ENCODE data around the gene GTF2I. TPM values are rescaled to one million over a fixed set of nuclear protein-coding genes. Genes with fewer than 3 reads are reported as not detected.

Gene GTF2I
- total and polyA plus RNA-seq, 2 experiments from 2014 or later: 204 to 219 TPM

DNA sequence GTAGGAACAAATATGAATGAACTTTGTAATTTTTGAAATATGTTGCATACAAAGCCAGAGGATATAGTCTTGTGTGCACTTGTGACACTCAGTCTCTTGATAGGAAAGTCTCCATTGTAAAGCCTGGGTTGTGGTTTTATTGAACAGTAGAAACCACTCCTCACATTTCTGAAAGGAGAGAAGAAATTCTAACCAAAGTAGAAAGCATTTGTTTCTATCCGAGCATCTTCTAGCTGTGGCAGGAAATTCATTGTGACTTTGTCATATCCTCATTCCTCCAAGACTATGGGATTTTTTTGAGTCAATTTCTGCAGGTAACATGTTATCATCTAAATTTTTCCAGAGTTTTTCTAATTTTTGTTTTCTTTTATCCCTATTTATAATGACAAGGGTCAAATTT, 60.8 kb downstream of the GTF2I start:
- Mint-ChIP-seq H3K9me3 (no peaks in the 10 kb centered on the region; the same call in 2 of the 3 replicates), H3K4me3 (no peak overlapping the region), H3K27ac (no peak overlapping the region), H3K4me1 (no peaks in the 10 kb centered on the region), H3K27me3 (ENCODE audit: insufficient read depth, low read depth, poor library complexity) (peaks cover 5% of the 10 kb centered on the region), H3K36me3 (ENCODE audit: low read depth) (peaks cover 69% of the 10 kb centered on the region)
- TF ChIP-seq, protein P1, sequence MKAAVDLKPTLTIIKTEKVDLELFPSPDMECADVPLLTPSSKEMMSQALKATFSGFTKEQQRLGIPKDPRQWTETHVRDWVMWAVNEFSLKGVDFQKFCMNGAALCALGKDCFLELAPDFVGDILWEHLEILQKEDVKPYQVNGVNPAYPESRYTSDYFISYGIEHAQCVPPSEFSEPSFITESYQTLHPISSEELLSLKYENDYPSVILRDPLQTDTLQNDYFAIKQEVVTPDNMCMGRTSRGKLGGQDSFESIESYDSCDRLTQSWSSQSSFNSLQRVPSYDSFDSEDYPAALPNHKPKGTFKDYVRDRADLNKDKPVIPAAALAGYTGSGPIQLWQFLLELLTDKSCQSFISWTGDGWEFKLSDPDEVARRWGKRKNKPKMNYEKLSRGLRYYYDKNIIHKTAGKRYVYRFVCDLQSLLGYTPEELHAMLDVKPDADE (IDR thresholded peaks at IDR 0.05): no peak
- TF ChIP-seq, protein P2, sequence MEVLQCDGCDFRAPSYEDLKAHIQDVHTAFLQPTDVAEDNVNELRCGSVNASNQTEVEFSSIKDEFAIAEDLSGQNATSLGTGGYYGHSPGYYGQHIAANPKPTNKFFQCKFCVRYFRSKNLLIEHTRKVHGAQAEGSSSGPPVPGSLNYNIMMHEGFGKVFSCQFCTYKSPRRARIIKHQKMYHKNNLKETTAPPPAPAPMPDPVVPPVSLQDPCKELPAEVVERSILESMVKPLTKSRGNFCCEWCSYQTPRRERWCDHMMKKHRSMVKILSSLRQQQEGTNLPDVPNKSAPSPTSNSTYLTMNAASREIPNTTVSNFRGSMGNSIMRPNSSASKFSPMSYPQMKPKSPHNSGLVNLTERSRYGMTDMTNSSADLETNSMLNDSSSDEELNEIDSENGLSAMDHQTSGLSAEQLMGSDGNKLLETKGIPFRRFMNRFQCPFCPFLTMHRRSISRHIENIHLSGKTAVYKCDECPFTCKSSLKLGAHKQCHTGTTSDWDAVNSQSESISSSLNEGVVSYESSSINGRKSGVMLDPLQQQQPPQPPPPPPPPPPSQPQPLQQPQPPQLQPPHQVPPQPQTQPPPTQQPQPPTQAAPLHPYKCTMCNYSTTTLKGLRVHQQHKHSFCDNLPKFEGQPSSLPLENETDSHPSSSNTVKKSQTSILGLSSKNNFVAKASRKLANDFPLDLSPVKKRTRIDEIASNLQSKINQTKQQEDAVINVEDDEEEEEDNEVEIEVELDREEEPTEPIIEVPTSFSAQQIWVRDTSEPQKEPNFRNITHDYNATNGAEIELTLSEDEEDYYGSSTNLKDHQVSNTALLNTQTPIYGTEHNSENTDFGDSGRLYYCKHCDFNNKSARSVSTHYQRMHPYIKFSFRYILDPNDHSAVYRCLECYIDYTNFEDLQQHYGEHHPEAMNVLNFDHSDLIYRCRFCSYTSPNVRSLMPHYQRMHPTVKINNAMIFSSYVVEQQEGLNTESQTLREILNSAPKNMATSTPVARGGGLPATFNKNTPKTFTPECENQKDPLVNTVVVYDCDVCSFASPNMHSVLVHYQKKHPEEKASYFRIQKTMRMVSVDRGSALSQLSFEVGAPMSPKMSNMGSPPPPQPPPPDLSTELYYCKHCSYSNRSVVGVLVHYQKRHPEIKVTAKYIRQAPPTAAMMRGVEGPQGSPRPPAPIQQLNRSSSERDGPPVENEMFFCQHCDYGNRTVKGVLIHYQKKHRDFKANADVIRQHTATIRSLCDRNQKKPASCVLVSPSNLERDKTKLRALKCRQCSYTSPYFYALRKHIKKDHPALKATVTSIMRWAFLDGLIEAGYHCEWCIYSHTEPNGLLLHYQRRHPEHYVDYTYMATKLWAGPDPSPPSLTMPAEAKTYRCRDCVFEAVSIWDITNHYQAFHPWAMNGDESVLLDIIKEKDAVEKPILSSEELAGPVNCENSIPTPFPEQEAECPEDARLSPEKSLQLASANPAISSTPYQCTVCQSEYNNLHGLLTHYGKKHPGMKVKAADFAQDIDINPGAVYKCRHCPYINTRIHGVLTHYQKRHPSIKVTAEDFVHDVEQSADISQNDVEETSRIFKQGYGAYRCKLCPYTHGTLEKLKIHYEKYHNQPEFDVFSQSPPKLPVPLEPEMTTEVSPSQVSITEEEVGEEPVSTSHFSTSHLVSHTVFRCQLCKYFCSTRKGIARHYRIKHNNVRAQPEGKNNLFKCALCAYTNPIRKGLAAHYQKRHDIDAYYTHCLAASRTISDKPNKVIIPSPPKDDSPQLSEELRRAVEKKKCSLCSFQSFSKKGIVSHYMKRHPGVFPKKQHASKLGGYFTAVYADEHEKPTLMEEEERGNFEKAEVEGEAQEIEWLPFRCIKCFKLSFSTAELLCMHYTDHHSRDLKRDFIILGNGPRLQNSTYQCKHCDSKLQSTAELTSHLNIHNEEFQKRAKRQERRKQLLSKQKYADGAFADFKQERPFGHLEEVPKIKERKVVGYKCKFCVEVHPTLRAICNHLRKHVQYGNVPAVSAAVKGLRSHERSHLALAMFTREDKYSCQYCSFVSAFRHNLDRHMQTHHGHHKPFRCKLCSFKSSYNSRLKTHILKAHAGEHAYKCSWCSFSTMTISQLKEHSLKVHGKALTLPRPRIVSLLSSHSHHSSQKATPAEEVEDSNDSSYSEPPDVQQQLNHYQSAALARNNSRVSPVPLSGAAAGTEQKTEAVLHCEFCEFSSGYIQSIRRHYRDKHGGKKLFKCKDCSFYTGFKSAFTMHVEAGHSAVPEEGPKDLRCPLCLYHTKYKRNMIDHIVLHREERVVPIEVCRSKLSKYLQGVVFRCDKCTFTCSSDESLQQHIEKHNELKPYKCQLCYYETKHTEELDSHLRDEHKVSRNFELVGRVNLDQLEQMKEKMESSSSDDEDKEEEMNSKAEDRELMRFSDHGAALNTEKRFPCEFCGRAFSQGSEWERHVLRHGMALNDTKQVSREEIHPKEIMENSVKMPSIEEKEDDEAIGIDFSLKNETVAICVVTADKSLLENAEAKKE (CRISPR knock-in tag; IDR thresholded peaks at IDR 0.05): no peak
- no peak for TF ChIP-seq NANOG (IDR thresholded peaks at IDR 0.05; ENCODE audit: borderline replicate concordance)
- TF ChIP-seq ZNF331 (CRISPR knock-in tag; IDR thresholded peaks at IDR 0.05; ENCODE audit: low read depth): no peak
- TF ChIP-seq POLR2AphosphoS5 (IDR thresholded peaks at IDR 0.05; ENCODE audit: low read depth): no peak
- TF ChIP-seq EZH2phosphoT487 (IDR thresholded peaks at IDR 0.05; ENCODE audit: unreplicated experiment): no peak
- TF ChIP-seq ZNF114 (CRISPR knock-in tag; IDR thresholded peaks at IDR 0.05): no peak
- TF ChIP-seq, protein P3, sequence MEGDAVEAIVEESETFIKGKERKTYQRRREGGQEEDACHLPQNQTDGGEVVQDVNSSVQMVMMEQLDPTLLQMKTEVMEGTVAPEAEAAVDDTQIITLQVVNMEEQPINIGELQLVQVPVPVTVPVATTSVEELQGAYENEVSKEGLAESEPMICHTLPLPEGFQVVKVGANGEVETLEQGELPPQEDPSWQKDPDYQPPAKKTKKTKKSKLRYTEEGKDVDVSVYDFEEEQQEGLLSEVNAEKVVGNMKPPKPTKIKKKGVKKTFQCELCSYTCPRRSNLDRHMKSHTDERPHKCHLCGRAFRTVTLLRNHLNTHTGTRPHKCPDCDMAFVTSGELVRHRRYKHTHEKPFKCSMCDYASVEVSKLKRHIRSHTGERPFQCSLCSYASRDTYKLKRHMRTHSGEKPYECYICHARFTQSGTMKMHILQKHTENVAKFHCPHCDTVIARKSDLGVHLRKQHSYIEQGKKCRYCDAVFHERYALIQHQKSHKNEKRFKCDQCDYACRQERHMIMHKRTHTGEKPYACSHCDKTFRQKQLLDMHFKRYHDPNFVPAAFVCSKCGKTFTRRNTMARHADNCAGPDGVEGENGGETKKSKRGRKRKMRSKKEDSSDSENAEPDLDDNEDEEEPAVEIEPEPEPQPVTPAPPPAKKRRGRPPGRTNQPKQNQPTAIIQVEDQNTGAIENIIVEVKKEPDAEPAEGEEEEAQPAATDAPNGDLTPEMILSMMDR (conservative IDR thresholded peaks at IDR 0.05; ENCODE audit: low read depth in 2 of 2): no peak
- TF ChIP-seq, protein P4, sequence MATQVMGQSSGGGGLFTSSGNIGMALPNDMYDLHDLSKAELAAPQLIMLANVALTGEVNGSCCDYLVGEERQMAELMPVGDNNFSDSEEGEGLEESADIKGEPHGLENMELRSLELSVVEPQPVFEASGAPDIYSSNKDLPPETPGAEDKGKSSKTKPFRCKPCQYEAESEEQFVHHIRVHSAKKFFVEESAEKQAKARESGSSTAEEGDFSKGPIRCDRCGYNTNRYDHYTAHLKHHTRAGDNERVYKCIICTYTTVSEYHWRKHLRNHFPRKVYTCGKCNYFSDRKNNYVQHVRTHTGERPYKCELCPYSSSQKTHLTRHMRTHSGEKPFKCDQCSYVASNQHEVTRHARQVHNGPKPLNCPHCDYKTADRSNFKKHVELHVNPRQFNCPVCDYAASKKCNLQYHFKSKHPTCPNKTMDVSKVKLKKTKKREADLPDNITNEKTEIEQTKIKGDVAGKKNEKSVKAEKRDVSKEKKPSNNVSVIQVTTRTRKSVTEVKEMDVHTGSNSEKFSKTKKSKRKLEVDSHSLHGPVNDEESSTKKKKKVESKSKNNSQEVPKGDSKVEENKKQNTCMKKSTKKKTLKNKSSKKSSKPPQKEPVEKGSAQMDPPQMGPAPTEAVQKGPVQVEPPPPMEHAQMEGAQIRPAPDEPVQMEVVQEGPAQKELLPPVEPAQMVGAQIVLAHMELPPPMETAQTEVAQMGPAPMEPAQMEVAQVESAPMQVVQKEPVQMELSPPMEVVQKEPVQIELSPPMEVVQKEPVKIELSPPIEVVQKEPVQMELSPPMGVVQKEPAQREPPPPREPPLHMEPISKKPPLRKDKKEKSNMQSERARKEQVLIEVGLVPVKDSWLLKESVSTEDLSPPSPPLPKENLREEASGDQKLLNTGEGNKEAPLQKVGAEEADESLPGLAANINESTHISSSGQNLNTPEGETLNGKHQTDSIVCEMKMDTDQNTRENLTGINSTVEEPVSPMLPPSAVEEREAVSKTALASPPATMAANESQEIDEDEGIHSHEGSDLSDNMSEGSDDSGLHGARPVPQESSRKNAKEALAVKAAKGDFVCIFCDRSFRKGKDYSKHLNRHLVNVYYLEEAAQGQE (IDR thresholded peaks at IDR 0.05; ENCODE audit: unreplicated experiment): no peak
- no peak for TF ChIP-seq STAT1 (IDR thresholded peaks at IDR 0.05; ENCODE audit: unreplicated experiment)
- TF ChIP-seq CREB1 (CRISPR knock-in tag; IDR thresholded peaks at IDR 0.05; ENCODE audit: low read depth): no peak
- no peak for TF ChIP-seq EZH2 (IDR thresholded peaks at IDR 0.05; ENCODE audit: low read depth, unreplicated experiment)
- H3K36me3 ChIP-seq (ENCODE audit: insufficient read depth): peaks cover 35% of the 10 kb centered on the region; the same call in 1 of the 2 replicates
- no peak overlapping the region for H3K27ac ChIP-seq (ENCODE audit: low read depth)
- H3F3A ChIP-seq (replicated peaks; ENCODE audit: low read depth): peaks cover 10% of the 10 kb centered on the region; the same call in 1 of the 2 replicates
- H2AFZ ChIP-seq: no peak overlapping the region
- peaks cover 9% of the 10 kb centered on the region; the same call in 1 of the 2 replicates for H3K79me2 ChIP-seq (replicated peaks; ENCODE audit: insufficient read depth)
- no peak overlapping the region for H3K4me3 ChIP-seq
- H3K27me3 ChIP-seq (ENCODE audit: insufficient read depth): no peaks in the 10 kb centered on the region
- no peaks in the 10 kb centered on the region for H4K20me1 ChIP-seq (replicated peaks; ENCODE audit: insufficient read depth)
- no peaks in the 10 kb centered on the region for H3K9me2 ChIP-seq (ENCODE audit: insufficient read depth)
- DNase-seq (ENCODE audit: low spot score) (no peak), ATAC-seq (no peak)
- H3K4me1 ChIP-seq (ENCODE audit: insufficient read depth): no peaks in the 10 kb centered on the region
- H3K4me2 ChIP-seq: no peak overlapping the region
